ENCODE results near the gene IL12RB1.

Gene IL12RB1

GRCh38 chr19:18085702-18086457, 854 bp downstream of the IL12RB1 start:
- DNase-seq, result no peak

- no peak for DNase-seq
Measured at GRCh38 chr19:18083929-18084684, 2.6 kb downstream of the IL12RB1 start.

- DNase-seq, result no peak
Measured at GRCh38 chr19:18074192-18074591, 12.5 kb downstream of the IL12RB1 start.

- DNase-seq, result peak; percentile 26
Measured at GRCh38 chr19:18073197-18073596, 13.5 kb downstream of the IL12RB1 start.

GRCh38 chr19:18072335-18072734, 14.4 kb downstream of the IL12RB1 start:
- no peak for DNase-seq

GRCh38 chr19:18070181-18070580, 16.6 kb downstream of the IL12RB1 start:
- no peak for DNase-seq

- DNase-seq, result no peak
Measured at GRCh38 chr19:18069383-18069782, 17.4 kb downstream of the IL12RB1 start.

GRCh38 chr19:18068395-18068794, 18.3 kb downstream of the IL12RB1 start:
- DNase-seq, result no peak

- no peak for DNase-seq
Measured at GRCh38 chr19:18065173-18065495, 21.6 kb downstream of the IL12RB1 start.

GRCh38 chr19:18063463-18063862, 23.3 kb downstream of the IL12RB1 start:
- DNase-seq, result no peak

GRCh38 chr19:18062028-18062427, 24.7 kb downstream of the IL12RB1 start:
- no peak for DNase-seq

- DNase-seq, result no peak
Measured at GRCh38 chr19:18060472-18060871, 26.3 kb downstream of the IL12RB1 start.

GRCh38 chr19:18059902-18060301, 26.8 kb downstream of the IL12RB1 start:
- DNase-seq, result no peak

GRCh38 chr19:18059297-18059696, 27.4 kb downstream of the IL12RB1 start:
- DNase-seq, result no peak

GRCh38 chr19:18058208-18059009, 28.3 kb downstream of the IL12RB1 start:
- DNase-seq, result peak; percentile 86

- no peak for DNase-seq
Measured at GRCh38 chr19:18057557-18057956, 29.2 kb downstream of the IL12RB1 start.

GRCh38 chr19:18055967-18056366, 30.8 kb downstream of the IL12RB1 start:
- DNase-seq, result no peak

GRCh38 chr19:18053576-18054219, 33.0 kb downstream of the IL12RB1 start:
- DNase-seq, result no peak

- DNase-seq, result no peak
Measured at GRCh38 chr19:18051887-18052286, 34.8 kb downstream of the IL12RB1 start.

GRCh38 chr19:18049385-18049784, 37.3 kb downstream of the IL12RB1 start:
- DNase-seq, result no peak

GRCh38 chr19:18046059-18046718, 40.5 kb downstream of the IL12RB1 start:
- DNase-seq, result no peak

GRCh38 chr19:18045307-18046050, 41.3 kb downstream of the IL12RB1 start:
- no peak for DNase-seq

Data from CD4-positive, alpha-beta T cell treated with Interleukin-17A for 1 hour (primary cell).